DOHH2 (cell line): ENCODE results near the gene TIPIN.

ENCODE experiments used
- H3F3A ChIP-seq: fragments of 200-600 bp; sonication (generic), shearing (Covaris generic); 2 replicates; pipeline ENCODE4 v1.6.0; 2016; ENCODE audit warnings: antibody characterized with exemption, mild to moderate bottlenecking; ENCODE audit not compliant: control insufficient read depth, insufficient read depth
- H3K27ac ChIP-seq: fragments of 200-600 bp; sonication (generic); 2 replicates; pipeline ENCODE4 v1.5.1; 2014; ENCODE audit warnings: low read depth, mild to moderate bottlenecking, low read length, moderate library complexity
- H3K27me3 ChIP-seq: fragments of 200-600 bp; sonication (generic); 2 replicates; pipeline ENCODE4 v1.6.1; 2014; ENCODE audit warnings: mild to moderate bottlenecking, low read length, mixed read lengths; ENCODE audit not compliant: control insufficient read depth
- H3K36me3 ChIP-seq: fragments of 200-600 bp; sonication (generic); 2 replicates; pipeline ENCODE4 v1.6.1; 2014; ENCODE audit warnings: mild to moderate bottlenecking, low read length, moderate library complexity, mixed read lengths; ENCODE audit not compliant: control insufficient read depth
- H3K4me1 ChIP-seq: fragments of 200-600 bp; sonication (generic); 2 replicates; pipeline ENCODE4 v1.6.1; 2014; ENCODE audit warnings: mild to moderate bottlenecking, low read length, mixed read lengths; ENCODE audit not compliant: control insufficient read depth
- H3K4me2 ChIP-seq: fragments of 200-600 bp; sonication (generic); 2 replicates; pipeline ENCODE4 v1.6.0; 2014; ENCODE audit warnings: mild to moderate bottlenecking, low read length, moderate library complexity
- H3K4me3 ChIP-seq: fragments of 200-600 bp; sonication (generic); 2 replicates; pipeline ENCODE4 v1.5.1; 2014; ENCODE audit warnings: mild to moderate bottlenecking, low read length, mixed read lengths
- H3K79me2 ChIP-seq: fragments of 200-600 bp; sonication (generic); 2 replicates; pipeline ENCODE4 v1.6.1; 2014; ENCODE audit warnings: mild to moderate bottlenecking, low read length, mixed read lengths; ENCODE audit not compliant: control insufficient read depth
- H3K9me2 ChIP-seq: fragments of 200-600 bp; sonication (generic); replicated peaks from 2 replicates; pipeline ENCODE4 v1.6.1; 2014; ENCODE audit warnings: mild to moderate bottlenecking, low read length, mixed read lengths; ENCODE audit not compliant: control insufficient read depth
- H3K9me3 ChIP-seq: fragments of 200-600 bp; sonication (generic); 2 replicates; pipeline ENCODE4 v1.6.1; 2014; ENCODE audit warnings: antibody characterized with exemption, low read length, mixed read lengths; ENCODE audit not compliant: control insufficient read depth, insufficient read depth
- H4K20me1 ChIP-seq: fragments of 200-600 bp; sonication (generic); 2 replicates; pipeline ENCODE4 v1.6.0; 2014; ENCODE audit warnings: low read depth, mild to moderate bottlenecking, antibody characterized with exemption, low read length, moderate library complexity; ENCODE audit not compliant: control insufficient read depth, insufficient read depth
- EZH2phosphoT487 ChIP-seq: fragments of 200-600 bp; sonication (generic); IDR thresholded peaks from 2 replicates; pipeline ENCODE4 v1.6.1; 2017; ENCODE audit warnings: borderline replicate concordance, mild to moderate bottlenecking, antibody characterized with exemption, low read length, moderate library complexity, mixed read lengths
- TF ChIP-seq, protein P1 (sequence below): fragments of 200-600 bp; sonication (generic); IDR thresholded peaks from one replicate; pipeline ENCODE4 v1.5.1; 2014; ENCODE audit warnings: antibody characterized with exemption, mild to moderate bottlenecking, low read depth, low read length; ENCODE audit not compliant: poor library complexity, severe bottlenecking

The TIPIN gene

DNA sequence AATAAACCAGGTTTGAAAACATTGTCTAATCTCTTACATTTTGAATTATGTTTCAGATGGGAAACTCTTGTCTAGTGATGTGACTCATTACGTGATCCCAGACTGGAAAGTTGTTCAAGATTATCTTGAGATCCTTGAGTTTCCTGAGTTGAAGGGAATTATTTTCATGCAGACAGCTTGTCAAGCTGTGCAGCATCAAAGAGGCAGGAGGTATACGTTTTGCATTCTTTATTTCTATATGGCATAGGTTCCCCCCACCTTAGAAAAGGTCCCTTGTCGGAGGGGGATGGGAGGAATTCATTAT lies 61.6 kb downstream of the TIPIN start:
- H3K36me3 ChIP-seq = peaks cover 49% of the 10 kb centered on the region
- TF ChIP-seq, protein P1, sequence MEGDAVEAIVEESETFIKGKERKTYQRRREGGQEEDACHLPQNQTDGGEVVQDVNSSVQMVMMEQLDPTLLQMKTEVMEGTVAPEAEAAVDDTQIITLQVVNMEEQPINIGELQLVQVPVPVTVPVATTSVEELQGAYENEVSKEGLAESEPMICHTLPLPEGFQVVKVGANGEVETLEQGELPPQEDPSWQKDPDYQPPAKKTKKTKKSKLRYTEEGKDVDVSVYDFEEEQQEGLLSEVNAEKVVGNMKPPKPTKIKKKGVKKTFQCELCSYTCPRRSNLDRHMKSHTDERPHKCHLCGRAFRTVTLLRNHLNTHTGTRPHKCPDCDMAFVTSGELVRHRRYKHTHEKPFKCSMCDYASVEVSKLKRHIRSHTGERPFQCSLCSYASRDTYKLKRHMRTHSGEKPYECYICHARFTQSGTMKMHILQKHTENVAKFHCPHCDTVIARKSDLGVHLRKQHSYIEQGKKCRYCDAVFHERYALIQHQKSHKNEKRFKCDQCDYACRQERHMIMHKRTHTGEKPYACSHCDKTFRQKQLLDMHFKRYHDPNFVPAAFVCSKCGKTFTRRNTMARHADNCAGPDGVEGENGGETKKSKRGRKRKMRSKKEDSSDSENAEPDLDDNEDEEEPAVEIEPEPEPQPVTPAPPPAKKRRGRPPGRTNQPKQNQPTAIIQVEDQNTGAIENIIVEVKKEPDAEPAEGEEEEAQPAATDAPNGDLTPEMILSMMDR = no peak
- TF ChIP-seq EZH2phosphoT487 = no peak
- no peaks in the 10 kb centered on the region for H3K9me3 ChIP-seq
- no peaks in the 10 kb centered on the region for H3K9me2 ChIP-seq
- peak overlapping the region; percentile 88 for H3K4me3 ChIP-seq
- H3K4me1 ChIP-seq = peaks cover 52% of the 10 kb centered on the region
- peaks cover 10% of the 10 kb centered on the region for H3F3A ChIP-seq
- H3K27me3 ChIP-seq = no peaks in the 10 kb centered on the region
- H3K4me2 ChIP-seq = peak overlapping the region; percentile 98
- H3K79me2 ChIP-seq = peaks cover 68% of the 10 kb centered on the region
- H3K27ac ChIP-seq = peak overlapping the region; percentile 92
- no peaks in the 10 kb centered on the region for H4K20me1 ChIP-seq

DNA sequence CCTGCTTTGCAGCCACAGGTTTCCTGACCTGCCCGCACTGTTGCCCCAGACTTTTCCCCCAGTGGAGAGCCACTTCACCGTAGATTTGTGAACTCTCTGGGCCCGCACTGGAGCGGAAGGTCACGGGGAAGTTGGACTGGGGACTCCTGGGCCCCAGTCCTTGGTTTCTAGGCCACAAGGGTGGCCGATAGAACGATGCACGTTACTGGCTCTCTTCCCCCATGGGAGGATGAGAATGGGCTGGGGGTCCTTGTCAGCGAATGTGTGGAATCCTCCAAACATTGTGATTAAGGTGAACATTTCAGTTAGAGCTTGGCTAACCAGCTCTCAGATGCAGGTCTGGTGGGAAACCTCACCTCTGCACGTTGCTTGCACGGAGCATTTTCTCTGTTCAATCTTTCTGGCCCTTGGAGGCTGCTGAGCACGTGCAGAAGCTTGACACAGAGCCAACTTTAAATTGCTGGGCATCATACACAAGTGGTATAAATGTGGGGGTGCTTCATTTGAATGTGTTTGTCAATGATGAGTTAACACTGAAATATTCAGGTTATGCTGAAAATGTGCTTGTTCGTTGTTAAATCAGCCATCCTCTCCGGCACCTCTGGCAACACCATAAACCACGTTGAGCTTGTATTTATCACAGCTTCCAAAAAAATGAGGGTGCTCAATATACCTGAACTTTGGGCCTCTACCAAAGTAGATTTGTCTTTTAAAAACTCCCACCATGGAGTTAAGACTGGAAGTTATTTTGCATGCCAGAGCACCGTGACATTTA lies 62.1 kb downstream of the TIPIN start:
- peaks cover 49% of the 10 kb centered on the region for H3K36me3 ChIP-seq
- no peaks in the 10 kb centered on the region for H3K9me2 ChIP-seq
- no peaks in the 10 kb centered on the region for H3K27me3 ChIP-seq
- peaks cover 10% of the 10 kb centered on the region for H3F3A ChIP-seq
- no peaks in the 10 kb centered on the region for H3K9me3 ChIP-seq
- peak overlapping the region; percentile 88 for H3K4me3 ChIP-seq
- TF ChIP-seq EZH2phosphoT487 = no peak
- TF ChIP-seq, protein P1 = no peak
- peaks cover 68% of the 10 kb centered on the region for H3K79me2 ChIP-seq
- H3K4me2 ChIP-seq = peak overlapping the region; percentile 98
- peaks cover 52% of the 10 kb centered on the region for H3K4me1 ChIP-seq
- H3K27ac ChIP-seq = peak overlapping the region; percentile 92
- H4K20me1 ChIP-seq = no peaks in the 10 kb centered on the region

DNA sequence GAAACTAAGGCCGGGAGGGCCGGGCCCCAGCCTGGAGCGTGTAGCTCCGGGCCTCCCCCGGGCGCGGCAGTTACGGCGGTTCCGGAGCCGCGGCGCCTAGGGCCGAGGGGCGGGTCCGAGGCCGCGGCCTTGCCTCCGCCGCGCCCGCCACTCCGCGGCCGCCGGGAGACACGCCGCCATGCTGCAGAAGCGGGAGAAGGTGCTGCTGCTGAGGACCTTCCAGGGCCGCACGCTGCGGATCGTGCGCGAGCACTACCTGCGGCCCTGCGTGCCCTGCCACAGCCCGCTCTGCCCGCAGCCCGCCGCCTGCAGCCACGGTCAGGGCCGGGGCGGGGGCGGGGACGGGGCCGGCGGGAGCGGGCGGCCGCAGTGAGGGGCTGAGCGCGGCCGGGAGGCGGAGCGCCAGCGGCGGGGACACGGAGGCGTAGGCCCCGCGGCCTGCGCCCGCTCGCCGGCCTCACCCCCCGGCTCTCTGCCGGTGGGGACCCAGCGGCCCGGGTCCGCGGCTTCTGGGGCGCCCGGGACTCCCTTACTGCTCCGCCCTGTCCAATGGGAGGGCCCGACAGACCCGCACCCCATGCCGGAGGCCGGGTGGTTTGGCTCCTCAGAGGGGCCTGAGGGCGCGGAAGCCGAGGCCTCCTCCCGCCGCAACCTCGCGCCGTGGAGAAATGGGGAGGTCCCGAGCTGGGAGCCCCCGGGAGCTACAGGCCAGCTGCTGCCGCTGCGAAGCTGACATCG lies 62.9 kb downstream of the TIPIN start, which contains the start of gene DIS3L:
Gene DIS3L, plus strand, starts transcription at position 150 of the 738 bp plus-strand sequence. Its CDS starts 29 bp downstream, at position 179.
- H3K4me3 ChIP-seq = peak within 1 kb of the TSS; percentile 88

More for the DNA sequence above, 62.9 kb downstream of the TIPIN start, which contains the start of gene DIS3L:
- Histone ChIP-seq H3K4me1 (peaks cover 52% of the 10 kb centered on the region), H3K79me2 (peaks cover 66% of the 10 kb centered on the region), H4K20me1 (no peaks in the 10 kb centered on the region), H3K27ac (peak within 1 kb of the TSS; percentile 92), H3K27me3 (no peaks in the 10 kb centered on the region), H3F3A (peaks cover 10% of the 10 kb centered on the region), H3K9me3 (no peaks in the 10 kb centered on the region), H3K9me2 (no peaks in the 10 kb centered on the region), H3K4me2 (peak within 1 kb of the TSS; percentile 98), H3K36me3 (peaks cover 43% of the 10 kb centered on the region)
- TF ChIP-seq, protein P1 = no peak
- TF ChIP-seq EZH2phosphoT487 = no peak
